GM23338 (cell line): Measurements from ENCODE around the gene CPO. TPM values are rescaled to one million over a fixed set of nuclear protein-coding genes. Genes with fewer than 3 reads are reported as not detected.

Source experiments
- ATAC-seq: fragments of 200-7000 bp; cut with Tn5 transposase; 3 replicates; pipeline ENCODE4 v1.9.1; 2020
- DNase-seq: peaks from one replicate; pipeline ENCODE4 v3.0.0-alpha.2; 2015; ENCODE audit warnings: low spot score
- H2AFZ ChIP-seq: fragments of 200-600 bp; sonication (generic); 2 replicates; pipeline ENCODE4 v1.8.0; 2016; ENCODE audit warnings: antibody characterized with exemption, mild to moderate bottlenecking, moderate library complexity
- H3F3A ChIP-seq: fragments of 200-600 bp; sonication (generic); replicated peaks from 2 replicates; pipeline ENCODE4 v1.8.0; 2017; ENCODE audit warnings: antibody characterized with exemption, mixed run types, low read depth
- H3K27ac ChIP-seq: fragments of 200-600 bp; sonication (generic); 2 replicates; pipeline ENCODE4 v1.6.1; 2016; ENCODE audit warnings: low read depth
- H3K27me3 ChIP-seq: fragments of 200-600 bp; sonication (generic); 2 replicates; pipeline ENCODE4 v1.8.0; 2016; ENCODE audit warnings: mild to moderate bottlenecking, mixed run types, moderate library complexity; ENCODE audit not compliant: insufficient read depth
- H3K36me3 ChIP-seq: fragments of 200-600 bp; sonication (generic); 2 replicates; pipeline ENCODE4 v1.8.0; 2016; ENCODE audit warnings: mild to moderate bottlenecking; ENCODE audit not compliant: insufficient read depth
- H3K4me1 ChIP-seq: fragments of 200-600 bp; sonication (generic); 2 replicates; pipeline ENCODE4 v1.8.0; 2016; ENCODE audit warnings: mild to moderate bottlenecking, moderate library complexity; ENCODE audit not compliant: insufficient read depth
- H3K4me2 ChIP-seq: fragments of 200-600 bp; sonication (generic); 2 replicates; pipeline ENCODE4 v1.7.1; 2017; ENCODE audit warnings: mixed run types
- H3K4me3 ChIP-seq: fragments of 200-600 bp; sonication (generic); 2 replicates; pipeline ENCODE4 v1.6.1; 2016; ENCODE audit warnings: mixed run types
- H3K79me2 ChIP-seq: fragments of 200-600 bp; sonication (generic); replicated peaks from 2 replicates; pipeline ENCODE4 v1.8.0; 2017; ENCODE audit warnings: mild to moderate bottlenecking; ENCODE audit not compliant: insufficient read depth
- H3K9me2 ChIP-seq: fragments of 200-600 bp; sonication (generic); 2 replicates; pipeline ENCODE4 v1.8.0; 2017; ENCODE audit not compliant: insufficient read depth
- H4K20me1 ChIP-seq: fragments of 200-600 bp; sonication (generic); replicated peaks from 2 replicates; pipeline ENCODE4 v1.8.0; 2017; ENCODE audit warnings: mild to moderate bottlenecking; ENCODE audit not compliant: insufficient read depth
- H3K27ac Mint-ChIP-seq: 2 replicates; pipeline ENCODE4 v1.8.0; 2020; ENCODE audit warnings: inconsistent platforms, mild to moderate bottlenecking, moderate library complexity, mixed read lengths
- H3K27me3 Mint-ChIP-seq: 3 replicates; pipeline ENCODE4 v1.8.0; 2022; ENCODE audit warnings: low read depth, mild to moderate bottlenecking, moderate library complexity, mixed read lengths, inconsistent platforms; ENCODE audit not compliant: insufficient read depth, poor library complexity
- H3K36me3 Mint-ChIP-seq: 3 replicates; pipeline ENCODE4 v1.8.0; 2021; ENCODE audit warnings: low read depth, mild to moderate bottlenecking, inconsistent platforms, moderate library complexity, mixed read lengths
- H3K4me1 Mint-ChIP-seq: 3 replicates; pipeline ENCODE4 v1.8.0; 2020; ENCODE audit warnings: mild to moderate bottlenecking, inconsistent platforms, mixed read lengths
- H3K4me3 Mint-ChIP-seq: 3 replicates; pipeline ENCODE4 v1.8.0; 2021; ENCODE audit warnings: moderate library complexity, mild to moderate bottlenecking, inconsistent platforms, mixed read lengths
- H3K9me3 Mint-ChIP-seq: 3 replicates; pipeline ENCODE4 v1.8.0; 2020; ENCODE audit warnings: moderate library complexity, mild to moderate bottlenecking, inconsistent platforms, mixed read lengths
- ETS1 ChIP-seq: IDR thresholded peaks from 2 replicates; pipeline ENCODE4 v1.6.1; 2016; ENCODE audit warnings: antibody characterized with exemption
- EZH2 ChIP-seq: fragments of 200-600 bp; sonication (generic); IDR thresholded peaks from one replicate; pipeline ENCODE4 v1.8.0; 2017; ENCODE audit warnings: antibody characterized with exemption, mild to moderate bottlenecking, low read depth; ENCODE audit not compliant: unreplicated experiment
- EZH2phosphoT487 ChIP-seq: fragments of 200-600 bp; sonication (generic); IDR thresholded peaks from one replicate; pipeline ENCODE4 v1.8.1; 2018; ENCODE audit warnings: antibody characterized with exemption; ENCODE audit not compliant: unreplicated experiment
- NANOG ChIP-seq: IDR thresholded peaks from 2 replicates; pipeline ENCODE4 v1.6.1; 2016; ENCODE audit warnings: antibody characterized with exemption, borderline replicate concordance
- REST ChIP-seq: IDR thresholded peaks from one replicate; pipeline ENCODE4 v1.6.1; 2018; ENCODE audit warnings: antibody characterized with exemption; ENCODE audit not compliant: unreplicated experiment
- STAT1 ChIP-seq: IDR thresholded peaks from one replicate; pipeline ENCODE4 v1.6.1; 2016; ENCODE audit warnings: antibody characterized with exemption; ENCODE audit not compliant: unreplicated experiment
- ZNF114 ChIP-seq: fragments of 250-450 bp; sonication (Bioruptor Pico); IDR thresholded peaks from 2 replicates; pipeline ENCODE4 v1.5.0; 2020; ENCODE audit warnings: mild to moderate bottlenecking, moderate library complexity
- ZNF331 ChIP-seq: fragments of 250-450 bp; sonication (Bioruptor Pico); IDR thresholded peaks from 2 replicates; pipeline ENCODE4 v1.5.0; 2020; ENCODE audit warnings: low read depth, mild to moderate bottlenecking, moderate library complexity
- ZNF462 ChIP-seq: fragments of 250-450 bp; sonication (Bioruptor Pico); IDR thresholded peaks from 2 replicates; pipeline ENCODE4 v1.5.0; 2020; ENCODE audit warnings: mild to moderate bottlenecking, moderate library complexity
- polyA plus RNA-seq: library from polyadenylated mRNA; unstranded; fragments of >200 nt; fragmentation: Nextera tagmentation; extraction: Ambion mirVana; gene quantifications from 2 replicates; pipeline ENCODE4 v1.2.1, GENCODE V29; 2016
- total RNA-seq: library from RNA; depleted of rRNA; stranded (reverse); fragments of >200 nt; shearing (Covaris generic); gene quantifications from 2 replicates; pipeline ENCODE4 v1.2.3, GENCODE V29; 2014

The CPO gene
- total and polyA plus RNA-seq, 2 experiments from 2014 or later: 0.91 to 0.94 TPM

- Mint-ChIP-seq H3K4me3 (no peak overlapping the region), H3K4me1 (peaks cover 12% of the 10 kb centered on the region), H3K36me3 (no peaks in the 10 kb centered on the region; the same call in 2 of the 3 replicates), H3K9me3 (peaks cover 5% of the 10 kb centered on the region; the same call in 2 of the 3 replicates), H3K27ac (no peak overlapping the region), H3K27me3 (no peaks in the 10 kb centered on the region)
- no peaks in the 10 kb centered on the region for H3K9me2 ChIP-seq
- no peak overlapping the region for H3K4me2 ChIP-seq
- no peak for DNase-seq
- no peak overlapping the region for H2AFZ ChIP-seq
- no peak for TF ChIP-seq STAT1
- TF ChIP-seq EZH2phosphoT487: no peak
- no peak for TF ChIP-seq REST
- no peak for TF ChIP-seq EZH2
- no peak for TF ChIP-seq NANOG
- no peak for TF ChIP-seq ZNF331 (CRISPR knock-in tag)
- TF ChIP-seq ETS1: no peak
- no peak for TF ChIP-seq ZNF462 (CRISPR knock-in tag)
- no peak for TF ChIP-seq ZNF114 (CRISPR knock-in tag)
- no peaks in the 10 kb centered on the region for H4K20me1 ChIP-seq
- H3K27ac ChIP-seq: no peak overlapping the region
- H3K79me2 ChIP-seq: no peaks in the 10 kb centered on the region
- no peak for ATAC-seq
- no peaks in the 10 kb centered on the region for H3F3A ChIP-seq
- no peaks in the 10 kb centered on the region for H3K27me3 ChIP-seq
- H3K4me1 ChIP-seq: peaks cover 10% of the 10 kb centered on the region
- no peak overlapping the region for H3K4me3 ChIP-seq
- H3K36me3 ChIP-seq: no peaks in the 10 kb centered on the region
Observed at GRCh38 chr2:206915121-206915520, 24.2 kb upstream of the CPO start.
